ENCODE measurements around the gene CACNB3. TPM values are rescaled to one million over a fixed set of nuclear protein-coding genes. Genes with fewer than 3 reads are reported as not detected.
A peak's percentile ranks its signal among the peaks of the same experiment; 100 is the strongest.

CACNB3 gene
- total RNA-seq, 1 experiment from 2014 or later = 23.8 TPM

DNA sequence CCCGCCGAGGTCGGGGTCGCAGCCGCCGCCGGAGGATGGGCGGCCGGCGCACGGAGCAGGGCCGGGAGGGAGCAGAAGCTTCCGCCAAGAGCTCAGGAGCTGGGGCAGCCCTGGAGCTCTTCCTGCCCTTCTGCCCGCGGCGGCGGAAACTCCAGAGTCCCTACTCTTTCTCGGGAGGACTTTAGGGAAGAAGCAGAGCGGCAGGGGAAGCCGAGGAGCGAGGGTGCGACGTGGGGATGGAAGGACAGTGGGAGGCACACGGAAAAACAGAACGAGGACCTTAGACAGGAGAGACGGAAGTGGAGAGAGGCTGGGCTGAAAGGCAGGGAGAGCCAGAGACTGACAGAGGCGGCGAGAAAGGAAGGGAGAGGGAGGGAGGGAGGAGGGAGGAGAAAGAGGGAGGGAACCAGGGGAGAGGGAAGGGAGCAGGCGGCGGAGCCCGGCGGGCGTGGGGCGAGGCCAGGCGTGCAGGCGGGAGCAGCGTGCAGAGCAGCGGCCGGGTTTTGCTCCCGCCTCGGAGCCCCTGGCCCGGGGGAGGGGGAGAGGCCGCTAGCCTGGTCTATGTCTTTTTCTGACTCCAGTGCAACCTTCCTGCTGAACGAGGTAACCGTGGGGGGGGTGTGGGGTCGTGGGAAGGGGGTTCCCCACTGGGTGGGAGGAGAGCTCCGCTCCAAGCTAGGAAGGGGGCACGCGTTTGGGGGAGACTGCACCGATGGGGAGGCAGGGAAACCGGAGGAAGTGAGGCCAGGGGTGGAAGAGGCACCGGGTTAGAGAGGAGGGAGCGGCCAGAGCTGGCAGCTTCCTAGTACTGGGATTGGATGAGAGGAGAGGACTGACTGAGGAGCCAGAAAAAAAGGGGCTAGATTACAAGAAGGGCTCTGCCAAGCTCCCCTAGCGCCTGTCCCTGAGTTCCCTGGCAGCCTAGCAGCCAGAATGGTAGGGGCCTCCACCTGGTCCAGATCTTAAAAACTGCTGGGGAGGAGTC is 2.9 kb upstream of the CACNB3 start:
- DNase-seq (ENCODE audit: low spot score) = peak; percentile 92
- CTCF ChIA-PET = interaction anchor here (0.8 to 1.7 kb wide), 4 partner anchors 26 to 75 kb away, joined by 3 to 20 read pairs (median 6); no protein-coding TSS in a partner anchor
- TF ChIP-seq EZH2 (IDR thresholded peaks at IDR 0.05; ENCODE audit: borderline replicate concordance, low read depth, low read length, poor library complexity, severe bottlenecking) = no peak
- TF ChIP-seq, protein P1, sequence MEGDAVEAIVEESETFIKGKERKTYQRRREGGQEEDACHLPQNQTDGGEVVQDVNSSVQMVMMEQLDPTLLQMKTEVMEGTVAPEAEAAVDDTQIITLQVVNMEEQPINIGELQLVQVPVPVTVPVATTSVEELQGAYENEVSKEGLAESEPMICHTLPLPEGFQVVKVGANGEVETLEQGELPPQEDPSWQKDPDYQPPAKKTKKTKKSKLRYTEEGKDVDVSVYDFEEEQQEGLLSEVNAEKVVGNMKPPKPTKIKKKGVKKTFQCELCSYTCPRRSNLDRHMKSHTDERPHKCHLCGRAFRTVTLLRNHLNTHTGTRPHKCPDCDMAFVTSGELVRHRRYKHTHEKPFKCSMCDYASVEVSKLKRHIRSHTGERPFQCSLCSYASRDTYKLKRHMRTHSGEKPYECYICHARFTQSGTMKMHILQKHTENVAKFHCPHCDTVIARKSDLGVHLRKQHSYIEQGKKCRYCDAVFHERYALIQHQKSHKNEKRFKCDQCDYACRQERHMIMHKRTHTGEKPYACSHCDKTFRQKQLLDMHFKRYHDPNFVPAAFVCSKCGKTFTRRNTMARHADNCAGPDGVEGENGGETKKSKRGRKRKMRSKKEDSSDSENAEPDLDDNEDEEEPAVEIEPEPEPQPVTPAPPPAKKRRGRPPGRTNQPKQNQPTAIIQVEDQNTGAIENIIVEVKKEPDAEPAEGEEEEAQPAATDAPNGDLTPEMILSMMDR (conservative IDR thresholded peaks at IDR 0.05; ENCODE audit: low read depth, low read length) = no peak
- no TSS peak for BruUV-seq (replicated peaks)
- intact Hi-C loops (cut with micrococcal nuclease; ENCODE audit: unreplicated experiment) = no loop called here
- Histone ChIP-seq H3K27ac (ENCODE audit: low read depth, low read length, poor library complexity, severe bottlenecking) (peak overlapping the region; percentile 54), H3K9me3 (ENCODE audit: low read depth, low read length, poor library complexity, severe bottlenecking) (no peaks in the 10 kb centered on the region), H3K4me1 (ENCODE audit: insufficient read depth, low read length, poor library complexity, severe bottlenecking) (peaks cover 26% of the 10 kb centered on the region), H3K27me3 (replicated peaks; ENCODE audit: insufficient read depth, low read depth, low read length, poor library complexity) (no peaks in the 10 kb centered on the region), H3K36me3 (ENCODE audit: insufficient read depth, low read length, poor library complexity, severe bottlenecking) (no peaks in the 10 kb centered on the region), H3K4me3 (ENCODE audit: low read depth, low read length, poor library complexity, severe bottlenecking) (peak overlapping the region; percentile 68)
- POLR2A ChIA-PET (ENCODE audit: low non-redundant PET) = interaction anchor here (0.6 kb wide), 1 partner anchor 142 kb away, joined by 7 read pairs; the partner anchor contains the start of gene ARF3

DNA sequence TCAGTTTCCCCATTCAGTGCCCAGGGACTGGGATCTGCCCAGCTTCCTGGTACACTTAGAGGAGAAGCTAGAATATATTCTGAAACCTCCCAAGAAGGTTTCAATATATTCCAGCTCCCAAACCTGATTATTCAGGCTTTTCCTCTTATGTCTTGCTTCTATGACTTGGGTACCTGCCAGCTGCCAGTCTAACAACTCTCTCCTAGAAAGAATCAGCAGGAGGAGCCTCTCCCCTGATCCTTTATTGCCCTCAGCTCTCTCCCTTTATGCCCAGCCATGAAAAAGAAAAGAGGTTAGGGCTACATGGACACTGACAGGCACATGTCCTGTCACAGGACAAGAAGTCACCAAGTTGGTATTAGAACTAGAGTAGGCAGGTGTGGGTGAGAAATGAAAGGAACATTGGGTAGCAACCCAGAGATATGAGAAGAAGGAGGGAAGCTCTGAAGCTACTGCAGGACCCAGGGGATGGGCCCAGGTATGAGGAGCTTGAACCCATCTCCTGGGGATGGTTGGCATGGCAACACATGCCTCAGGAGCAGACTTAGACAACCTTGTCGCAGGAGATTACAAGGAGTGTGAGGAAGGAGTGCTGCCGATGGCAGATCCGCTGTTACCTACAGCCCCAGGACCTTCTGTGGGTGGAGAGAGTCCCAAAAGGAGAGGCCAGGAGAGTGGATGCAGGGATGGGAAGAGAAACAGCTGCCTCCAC is 2.0 kb upstream of the CACNB3 start:
- no peaks in the 10 kb centered on the region for H3K36me3 ChIP-seq (ENCODE audit: insufficient read depth, low read length, poor library complexity, severe bottlenecking)
- POLR2A ChIA-PET (ENCODE audit: low non-redundant PET) = interaction anchor here (0.6 kb wide), 1 partner anchor 141 kb away, joined by 7 read pairs; the partner anchor contains the start of gene ARF3
- CTCF ChIA-PET = interaction anchor here (0.6 to 1.7 kb wide), 4 partner anchors 37 to 1074 kb away, joined by 3 to 20 read pairs (median 6); no protein-coding TSS in a partner anchor
- H3K9me3 ChIP-seq (ENCODE audit: low read depth, low read length, poor library complexity, severe bottlenecking) = no peaks in the 10 kb centered on the region
- peaks cover 26% of the 10 kb centered on the region for H3K4me1 ChIP-seq (ENCODE audit: insufficient read depth, low read length, poor library complexity, severe bottlenecking)
- intact Hi-C loops (cut with micrococcal nuclease; ENCODE audit: unreplicated experiment) = no loop called here
- H3K4me3 ChIP-seq (ENCODE audit: low read depth, low read length, poor library complexity, severe bottlenecking) = peak overlapping the region; percentile 68
- H3K27me3 ChIP-seq (replicated peaks; ENCODE audit: insufficient read depth, low read depth, low read length, poor library complexity) = no peaks in the 10 kb centered on the region
- no peak overlapping the region for H3K27ac ChIP-seq (ENCODE audit: low read depth, low read length, poor library complexity, severe bottlenecking)
- BruUV-seq (replicated peaks) = no TSS peak
- DNase-seq (ENCODE audit: low spot score) = no peak
- no peak for TF ChIP-seq EZH2 (IDR thresholded peaks at IDR 0.05; ENCODE audit: borderline replicate concordance, low read depth, low read length, poor library complexity, severe bottlenecking)
- TF ChIP-seq, protein P1 (conservative IDR thresholded peaks at IDR 0.05; ENCODE audit: low read depth, low read length) = no peak

DNA sequence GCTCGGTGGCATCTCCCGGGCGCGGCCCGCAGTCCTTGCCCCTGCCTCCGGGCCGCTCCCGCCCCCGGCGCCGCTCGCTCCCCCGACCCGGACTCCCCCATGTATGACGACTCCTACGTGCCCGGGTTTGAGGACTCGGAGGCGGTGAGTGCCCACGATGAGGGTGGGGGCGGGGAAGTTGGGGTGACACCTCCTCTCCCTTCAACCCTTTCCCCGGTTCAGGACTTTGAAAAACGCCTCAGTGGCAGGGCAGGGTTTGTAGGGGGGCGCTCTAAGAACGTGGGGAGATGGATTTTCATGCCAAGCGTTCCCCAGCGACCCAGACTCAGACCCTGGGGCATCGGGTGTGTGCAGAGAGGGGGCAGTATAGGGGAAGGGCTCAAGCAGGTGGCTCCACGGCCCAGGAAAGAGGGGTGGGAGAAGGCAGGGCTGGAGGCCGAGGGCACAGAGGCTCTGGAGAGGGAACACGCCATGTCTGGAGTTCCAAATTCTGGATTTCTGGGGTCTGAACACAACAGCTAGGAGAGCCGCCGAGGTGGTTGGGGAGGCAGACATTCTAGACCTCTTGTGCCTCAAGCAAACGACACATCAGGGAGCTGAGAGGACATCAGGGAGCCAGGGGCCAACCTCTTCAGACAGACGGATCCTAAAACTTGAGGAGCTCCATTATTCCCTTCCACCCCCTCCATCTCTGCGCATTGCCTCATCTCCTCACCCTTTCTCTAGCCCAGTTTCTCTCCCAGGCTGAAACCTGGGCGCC is 715 bp downstream of the CACNB3 start:
- Histone ChIP-seq H3K27ac (ENCODE audit: low read depth, low read length, poor library complexity, severe bottlenecking) (peak overlapping the region; percentile 31), H3K4me1 (ENCODE audit: insufficient read depth, low read length, poor library complexity, severe bottlenecking) (peaks cover 25% of the 10 kb centered on the region)

More for the DNA sequence above, 715 bp downstream of the CACNB3 start:
- H3K9me3 ChIP-seq (ENCODE audit: low read depth, low read length, poor library complexity, severe bottlenecking) = no peaks in the 10 kb centered on the region
- no peaks in the 10 kb centered on the region for H3K27me3 ChIP-seq (replicated peaks; ENCODE audit: insufficient read depth, low read depth, low read length, poor library complexity)
- H3K36me3 ChIP-seq (ENCODE audit: insufficient read depth, low read length, poor library complexity, severe bottlenecking) = no peaks in the 10 kb centered on the region
- peak overlapping the region; percentile 85 for H3K4me3 ChIP-seq (ENCODE audit: low read depth, low read length, poor library complexity, severe bottlenecking)
- TF ChIP-seq, protein P1 (conservative IDR thresholded peaks at IDR 0.05; ENCODE audit: low read depth, low read length) = peak; percentile 41
- TF ChIP-seq EZH2 (IDR thresholded peaks at IDR 0.05; ENCODE audit: borderline replicate concordance, low read depth, low read length, poor library complexity, severe bottlenecking) = no peak
- ChIA-PET CTCF (interaction anchor here (0.6 kb wide), 1 partner anchor 33 kb away, joined by 6 read pairs; the partner anchor contains the start of gene DDX23), POLR2A (ENCODE audit: low non-redundant PET) (no interaction called here)
- peak; percentile 27 for DNase-seq (ENCODE audit: low spot score)
- intact Hi-C loops (cut with micrococcal nuclease; ENCODE audit: unreplicated experiment) = no loop called here
- BruUV-seq (replicated peaks) = no TSS peak
